Measurements from ENCODE around the gene MTHFD1. TPM values are rescaled to one million over a fixed set of nuclear protein-coding genes. Genes with fewer than 3 reads are reported as not detected.

The MTHFD1 gene
- total and polyA plus RNA-seq, 2 of the 4 experiments (the other 2 are of a cell fraction), result 32.2 to 64.9 TPM

- no TSS peak for BruUV-seq (replicated peaks)
- Histone ChIP-seq H3K4me1 (ENCODE audit: control insufficient read depth, insufficient read depth, low read length) (peaks cover 3% of the 10 kb centered on the region; the same call in 1 of the 2 replicates), H4K20me1 (ENCODE audit: insufficient read depth, low read length) (no peaks in the 10 kb centered on the region), H3K79me1 (ENCODE audit: low read depth in 1 of 2, low read length in 2 of 2) (no peaks in the 10 kb centered on the region; a peak in 1 of 4 replicates), H2BK120ac (ENCODE audit: low read depth, low read length) (no peak overlapping the region), H3K56ac (ENCODE audit: extremely low read depth, insufficient read depth, low read length) (no peak overlapping the region), H3K14ac (replicated peaks; ENCODE audit: low read depth, low read length) (no peak overlapping the region), H3K4me3 (ENCODE audit: insufficient read depth, low read depth, low read length) (no peak overlapping the region), H3K27me3 (ENCODE audit: control insufficient read depth, insufficient read depth, low read length) (no peaks in the 10 kb centered on the region), H3K18ac (ENCODE audit: low read depth, low read length) (no peak overlapping the region), H2AFZ (replicated peaks; ENCODE audit: low read length, poor library complexity) (no peak overlapping the region), H4K5ac (ENCODE audit: low read depth, low read length) (no peak overlapping the region), H2AK9ac (replicated peaks; ENCODE audit: low read depth, low read length, poor library complexity) (no peak overlapping the region), H2BK5ac (ENCODE audit: low read depth, low read length, poor library complexity, severe bottlenecking) (no peak overlapping the region), H3K4ac (ENCODE audit: low read depth, low read length) (no peak overlapping the region), H2BK20ac (ENCODE audit: low read depth, low read length) (no peak overlapping the region), H3K4me2 (ENCODE audit: low read depth, low read length) (no peak overlapping the region), H3K36me3 (ENCODE audit: control insufficient read depth, insufficient read depth, low read length) (peaks cover 17% of the 10 kb centered on the region), H4K8ac (ENCODE audit: low read depth in 2 of 2, low read length in 2 of 2) (no peak overlapping the region), H3K9ac (ENCODE audit: low read depth, low read length) (no peak overlapping the region), H3K27ac (ENCODE audit: insufficient read depth, low read length) (no peak overlapping the region), H4K91ac (ENCODE audit: insufficient read depth, low read depth, low read length) (no peak overlapping the region), H2AK5ac (ENCODE audit: low read depth, low read length) (no peak overlapping the region), H2BK15ac (ENCODE audit: low read depth, low read length) (no peak overlapping the region), H3K23ac (ENCODE audit: low read depth, low read length) (no peak overlapping the region), H3K9me1 (ENCODE audit: insufficient read depth, low read length) (no peaks in the 10 kb centered on the region), H3K9me3 (ENCODE audit: control insufficient read depth, insufficient read depth, low read length) (no peaks in the 10 kb centered on the region)
- ATAC-seq (ENCODE audit: low read depth) (no peak), DNase-seq (no peak)
- dilution Hi-C loops (cut with HindIII; ENCODE audit: low sequenced_read_pairs, unreplicated experiment) (no loop called here), intact Hi-C loops (cut with micrococcal nuclease) (no loop called here), in situ Hi-C loops (cut with MboI; ENCODE audit: low sequenced_read_pairs) (no loop called here)
- WGBS, 2 experiments (ENCODE audit: extremely low coverage in 2 of 2, insufficient read length in 1 of 2), result no CpG with 5 or more reads among the region's 2 CpGs
- no peak for TF ChIP-seq ELK1 (IDR thresholded peaks at IDR 0.05; ENCODE audit: borderline replicate concordance, low read depth, low read length)
- TF ChIP-seq SMC3 (IDR thresholded peaks at IDR 0.05; ENCODE audit: low read depth, low read length), result no peak
- no peak for TF ChIP-seq RFX5 (IDR thresholded peaks at IDR 0.05; ENCODE audit: low read depth, low read length)
- no peak for TF ChIP-seq FOS (IDR thresholded peaks at IDR 0.05; ENCODE audit: low read depth, low read length)
- TF ChIP-seq USF2 (IDR thresholded peaks at IDR 0.05; ENCODE audit: low read depth, low read length), result no peak
- TF ChIP-seq MAZ (IDR thresholded peaks at IDR 0.05; ENCODE audit: borderline replicate concordance, low read depth, low read length), result no peak
- TF ChIP-seq RAD21 (IDR thresholded peaks at IDR 0.05; ENCODE audit: low read length), result no peak
- no peak for TF ChIP-seq POLR2A (IDR thresholded peaks at IDR 0.05; ENCODE audit: low read depth, low read length)
- no peak for TF ChIP-seq CHD1 (IDR thresholded peaks at IDR 0.05; ENCODE audit: low read depth, low read length)
- POLR2A ChIA-PET (ENCODE audit: unreplicated experiment), result interaction anchor here (0.5 kb wide), 1 partner anchor 17 kb away, joined by 5 read pairs; no protein-coding TSS in a partner anchor
- CTCF ChIA-PET, result no interaction called here
Observed at GRCh38 chr14:64450255-64450654, 62.1 kb downstream of the MTHFD1 start.

Measured in IMR-90 (cell line).